Neural cell (in vitro differentiated cells): ENCODE measurements around the gene SMPD3. TPM values are rescaled to one million over a fixed set of nuclear protein-coding genes. Genes with fewer than 3 reads are reported as not detected.

Source experiments
- H2AFZ ChIP-seq: fragments of 200-600, 300-800 bp; sonication (generic), shearing (Covaris generic); 2 replicates; pipeline ENCODE4 v1.6.0; 2014; ENCODE audit warnings: low read depth, mild to moderate bottlenecking, antibody characterized with exemption, low read length, moderate library complexity
- H3F3A ChIP-seq: fragments of 200-600 bp; shearing (Covaris generic); 2 replicates; pipeline ENCODE4 v1.6.1; 2016; ENCODE audit warnings: mild to moderate bottlenecking, moderate library complexity, mixed read lengths, antibody characterized with exemption, low read length; ENCODE audit not compliant: insufficient read depth, poor library complexity, severe bottlenecking
- H3K27ac ChIP-seq: fragments of 200-600, 300-800 bp; sonication (generic), shearing (Covaris generic); 2 replicates; pipeline ENCODE4 v1.5.1; 2014; ENCODE audit warnings: mild to moderate bottlenecking, low read length, moderate library complexity
- H3K27me3 ChIP-seq: fragments of 300-800, 200-600 bp; sonication (generic), shearing (Covaris generic); 2 replicates; pipeline ENCODE4 v1.6.0; 2014; ENCODE audit warnings: mild to moderate bottlenecking, low read depth, low read length, moderate library complexity; ENCODE audit not compliant: insufficient read depth
- H3K36me3 ChIP-seq: fragments of 300-800, 200-600 bp; sonication (generic), shearing (Covaris generic); 2 replicates; pipeline ENCODE4 v1.5.1; 2014; ENCODE audit warnings: mild to moderate bottlenecking, antibody characterized with exemption, low read length, moderate library complexity; ENCODE audit not compliant: insufficient read depth
- H3K4me2 ChIP-seq: fragments of 300-800, 200-600 bp; sonication (generic), shearing (Covaris generic); 2 replicates; pipeline ENCODE4 v1.6.0; 2014; ENCODE audit warnings: mild to moderate bottlenecking, low read length
- H3K4me3 ChIP-seq: fragments of 300-800, 200-600 bp; sonication (generic), shearing (Covaris generic); 2 replicates; pipeline ENCODE4 v1.5.1; 2014; ENCODE audit warnings: mild to moderate bottlenecking, low read length, moderate library complexity
- H3K79me2 ChIP-seq: fragments of 200-600 bp; shearing (Covaris generic); replicated peaks from 2 replicates; pipeline ENCODE4 v1.6.0; 2014; ENCODE audit warnings: mild to moderate bottlenecking, low read length, moderate library complexity; ENCODE audit not compliant: insufficient read depth
- H3K9ac ChIP-seq: fragments of 300-800, 200-600 bp; sonication (generic), shearing (Covaris generic); 2 replicates; pipeline ENCODE4 v1.6.1; 2016; ENCODE audit warnings: mild to moderate bottlenecking, low read length, mixed read lengths
- H3K9me2 ChIP-seq: fragments of 200-600 bp; shearing (Covaris generic); 2 replicates; pipeline ENCODE4 v1.6.1; 2016; ENCODE audit warnings: mild to moderate bottlenecking, low read length, mixed read lengths; ENCODE audit not compliant: insufficient read depth
- H3K9me3 ChIP-seq: fragments of 200-600, 300-800 bp; sonication (generic), shearing (Covaris generic); 2 replicates; pipeline ENCODE4 v1.6.1; 2016; ENCODE audit warnings: mild to moderate bottlenecking, mixed run types, low read length, moderate library complexity, mixed read lengths
- H4K20me1 ChIP-seq: fragments of 200-600 bp; shearing (Covaris generic); 2 replicates; pipeline ENCODE4 v1.6.1; 2016; ENCODE audit warnings: mild to moderate bottlenecking, mixed run types; ENCODE audit not compliant: insufficient read depth
- CTCF ChIP-seq: fragments of 450-650 bp; IDR thresholded peaks from 2 replicates; pipeline ENCODE4 v1.5.1; 2014; ENCODE audit warnings: antibody characterized with exemption, mild to moderate bottlenecking, moderate library complexity; ENCODE audit not compliant: poor library complexity, severe bottlenecking
- EP300 ChIP-seq: fragments of 450-650 bp; conservative IDR thresholded peaks from 2 replicates; pipeline ENCODE4 v1.6.1; 2014; ENCODE audit warnings: antibody characterized with exemption, mild to moderate bottlenecking, moderate library complexity; ENCODE audit not compliant: poor library complexity, severe bottlenecking
- EZH2 ChIP-seq: fragments of 200-600, 300-800 bp; shearing (Covaris generic), sonication (generic); IDR thresholded peaks from 2 replicates; pipeline ENCODE4 v1.6.1; 2014; ENCODE audit warnings: antibody characterized with exemption, low read length, borderline replicate concordance, mild to moderate bottlenecking; ENCODE audit not compliant: insufficient read depth, poor library complexity, severe bottlenecking
- MXI1 ChIP-seq: fragments of 450-650 bp; conservative IDR thresholded peaks from 2 replicates; pipeline ENCODE4 v1.6.1; 2014; ENCODE audit warnings: antibody characterized with exemption, mild to moderate bottlenecking; ENCODE audit not compliant: poor library complexity, severe bottlenecking
- POLR2AphosphoS5 ChIP-seq: IDR thresholded peaks from 2 replicates; pipeline ENCODE4 v1.6.1; 2012
- RAD21 ChIP-seq: fragments of 450-650 bp; conservative IDR thresholded peaks from 2 replicates; pipeline ENCODE4 v1.6.1; 2014; ENCODE audit warnings: antibody characterized with exemption, mild to moderate bottlenecking, moderate library complexity
- REST ChIP-seq: IDR thresholded peaks from 2 replicates; pipeline ENCODE4 v1.6.1; 2012; ENCODE audit warnings: borderline replicate concordance
- SMC3 ChIP-seq: fragments of 450-650 bp; conservative IDR thresholded peaks from 2 replicates; pipeline ENCODE4 v1.6.1; 2014; ENCODE audit warnings: antibody characterized with exemption, mild to moderate bottlenecking, moderate library complexity; ENCODE audit not compliant: poor library complexity
- TAF1 ChIP-seq: IDR thresholded peaks from 2 replicates; pipeline ENCODE4 v1.6.1; 2012; ENCODE audit warnings: low read depth
- polyA plus RNA-seq: library from polyadenylated mRNA; depleted of rRNA; stranded (reverse); fragments of >200 nt; gene quantifications from 2 replicates; pipeline ENCODE4 v1.2.3, GENCODE V29; 2014

SMPD3 gene
- polyA plus RNA-seq, 1 donor from 2014 or later: 42.7 TPM

GRCh38 chr16:68389750-68390371, 58.4 kb downstream of the SMPD3 start:
- no peaks in the 10 kb centered on the region for H3K9me2 ChIP-seq
- H3K27ac ChIP-seq: no peak overlapping the region
- H3K9ac ChIP-seq: no peak overlapping the region
- no peaks in the 10 kb centered on the region for H3K36me3 ChIP-seq
- H3K9me3 ChIP-seq: no peaks in the 10 kb centered on the region
- H3F3A ChIP-seq: no peaks in the 10 kb centered on the region
- no peak overlapping the region for H3K4me3 ChIP-seq
- no peak for TF ChIP-seq TAF1
- no peak for TF ChIP-seq POLR2AphosphoS5
- no peak for TF ChIP-seq RAD21
- TF ChIP-seq SMC3: no peak
- no peak for TF ChIP-seq EP300
- TF ChIP-seq REST: no peak
- TF ChIP-seq EZH2: no peak
- no peak for TF ChIP-seq MXI1
- TF ChIP-seq CTCF: no peak
- H3K27me3 ChIP-seq: no peaks in the 10 kb centered on the region
- H3K4me2 ChIP-seq: no peak overlapping the region
- H2AFZ ChIP-seq: no peak overlapping the region
- H4K20me1 ChIP-seq: no peaks in the 10 kb centered on the region
- H3K79me2 ChIP-seq: no peaks in the 10 kb centered on the region

- no peaks in the 10 kb centered on the region for H3K27me3 ChIP-seq
- H3F3A ChIP-seq: no peaks in the 10 kb centered on the region
- no peaks in the 10 kb centered on the region for H3K9me2 ChIP-seq
- no peak overlapping the region for H3K27ac ChIP-seq
- H3K79me2 ChIP-seq: no peaks in the 10 kb centered on the region
- no peak overlapping the region for H3K9ac ChIP-seq
- TF ChIP-seq TAF1: no peak
- H3K4me3 ChIP-seq: no peak overlapping the region
- no peak overlapping the region for H3K4me2 ChIP-seq
- H3K36me3 ChIP-seq: no peaks in the 10 kb centered on the region
- H4K20me1 ChIP-seq: no peaks in the 10 kb centered on the region
- H2AFZ ChIP-seq: no peak overlapping the region
- H3K9me3 ChIP-seq: no peaks in the 10 kb centered on the region
Measured at GRCh38 chr16:68389006-68389405, 59.3 kb downstream of the SMPD3 start.

- H3K27ac ChIP-seq: no peak overlapping the region
- no peaks in the 10 kb centered on the region for H3K79me2 ChIP-seq
- no peak overlapping the region for H2AFZ ChIP-seq
- no peaks in the 10 kb centered on the region for H3K9me3 ChIP-seq
- no peak overlapping the region for H3K4me3 ChIP-seq
- H3K27me3 ChIP-seq: no peaks in the 10 kb centered on the region
- TF ChIP-seq EZH2 (no peak), TAF1 (no peak), MXI1 (no peak), RAD21 (no peak), POLR2AphosphoS5 (no peak), CTCF (no peak), EP300 (no peak), SMC3 (no peak), REST (no peak)
- no peaks in the 10 kb centered on the region for H3K9me2 ChIP-seq
- no peak overlapping the region for H3K9ac ChIP-seq
- no peaks in the 10 kb centered on the region for H3K36me3 ChIP-seq
- no peaks in the 10 kb centered on the region for H3F3A ChIP-seq
- H4K20me1 ChIP-seq: no peaks in the 10 kb centered on the region
- H3K4me2 ChIP-seq: no peak overlapping the region
Measured at GRCh38 chr16:68388124-68388523, 60.2 kb downstream of the SMPD3 start.
